ENCODE data around the gene TBC1D4.

- TF ChIP-seq KDM1A (IDR thresholded peaks at IDR 0.05; ENCODE audit: borderline replicate concordance) (no peak), EZH2 (IDR thresholded peaks at IDR 0.05; ENCODE audit: borderline replicate concordance, control insufficient read depth, low read depth, low read length) (no peak), TCF7 (IDR thresholded peaks at IDR 0.05; ENCODE audit: borderline replicate concordance) (no peak), PAX8 (IDR thresholded peaks at IDR 0.05) (no peak), TARDBP (IDR thresholded peaks at IDR 0.05; ENCODE audit: borderline replicate concordance) (no peak), CTCF (IDR thresholded peaks at IDR 0.05 in 2 of 3, conservative IDR thresholded peaks at IDR 0.05 in 1 of 3; ENCODE audit: control insufficient read depth in 2 of 3, extremely low read depth in 1 of 3, insufficient read depth in 1 of 3, low read depth in 3 of 3, low read length in 3 of 3) (no peak), ETV6 (conservative IDR thresholded peaks at IDR 0.05 in 1 of 2, IDR thresholded peaks at IDR 0.05 in 1 of 2; ENCODE audit: borderline replicate concordance in 1 of 2, low read depth in 1 of 2) (no peak), PRDM15 (CRISPR knock-in tag; IDR thresholded peaks at IDR 0.05) (no peak), SKIL (IDR thresholded peaks at IDR 0.05; ENCODE audit: low read depth, poor library complexity, severe bottlenecking) (no peak), ESRRA (IDR thresholded peaks at IDR 0.05; ENCODE audit: low read length) (no peak), GABPA (IDR thresholded peaks at IDR 0.05; ENCODE audit: low read depth) (no peak)
These were observed 112.0 kb downstream of the TBC1D4 start for GRCh38 chr13:75369981-75370380.

Measured in GM12878 (cell line).